ENCODE results near the gene KCNMA1.

KCNMA1 gene

DNA sequence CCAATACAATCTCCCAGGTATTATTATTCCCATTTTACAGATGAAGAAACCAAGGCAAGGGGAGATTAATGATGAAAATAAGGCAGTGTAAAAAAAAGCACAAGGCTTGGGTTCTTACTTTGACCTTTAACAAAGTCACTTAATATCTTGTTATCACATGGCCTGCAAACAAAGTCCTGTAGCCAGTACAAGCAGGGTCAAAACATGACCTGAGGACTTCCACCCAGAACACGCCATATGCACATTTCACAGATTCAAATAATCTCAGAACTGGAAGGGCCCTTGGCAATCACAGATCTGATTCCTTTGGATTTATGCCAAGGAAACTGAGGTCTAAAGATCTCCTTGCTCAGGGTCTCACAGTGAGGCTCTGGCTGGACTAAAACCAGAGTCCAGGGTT lies 162.1 kb downstream of the KCNMA1 start:
- H2BK15ac ChIP-seq (ENCODE audit: low read length): no peak overlapping the region
- H3K23ac ChIP-seq (ENCODE audit: low read depth, low read length, poor library complexity): no peak overlapping the region
- H3K9me3 ChIP-seq (replicated peaks in 1 of 2; ENCODE audit: control insufficient read depth in 2 of 2, insufficient read depth in 1 of 2, low read depth in 1 of 2, low read length in 2 of 2): peaks cover 0 to 6% of the 10 kb centered on the region in 2 donors
- no CpG with 5 or more reads among the region's 1 CpG for WGBS, 2 donors (ENCODE audit: extremely low coverage in 2 of 2, insufficient read length in 2 of 2, insufficient replicate concordance in 1 of 2)
- H2BK120ac ChIP-seq (ENCODE audit: low read depth, low read length): no peak overlapping the region
- H3K18ac ChIP-seq (ENCODE audit: low read length): no peak overlapping the region
- no peak for DNase-seq (ENCODE audit: low spot score)
- no peak overlapping the region for H2AFZ ChIP-seq (ENCODE audit: low read length)
- peaks cover 0 to 4% of the 10 kb centered on the region in 2 donors for H3K36me3 ChIP-seq (replicated peaks in 1 of 2; ENCODE audit: control insufficient read depth in 2 of 2, insufficient read depth in 2 of 2, low read length in 2 of 2)
- no peak overlapping the region for H2AK5ac ChIP-seq (ENCODE audit: low read depth, low read length)
- H3K14ac ChIP-seq (ENCODE audit: low read length): no peak overlapping the region
- H3K4me1 ChIP-seq (ENCODE audit: control insufficient read depth in 2 of 2, insufficient read depth in 1 of 2, low read depth in 1 of 2, low read length in 2 of 2): peaks cover 0 to 10% of the 10 kb centered on the region in 2 donors
- H3K4me2 ChIP-seq (ENCODE audit: insufficient read depth, low read length, poor library complexity, severe bottlenecking): no peak overlapping the region
- no peak overlapping the region for H4K91ac ChIP-seq (ENCODE audit: low read depth, low read length, poor library complexity)
- no peak overlapping the region for H4K8ac ChIP-seq (ENCODE audit: low read depth, low read length)
- peaks cover 3% of the 10 kb centered on the region for H3K79me1 ChIP-seq (ENCODE audit: low read depth, low read length)
- H3K27ac ChIP-seq (replicated peaks; ENCODE audit: low read length): no peak overlapping the region
- no peak overlapping the region for H2BK5ac ChIP-seq (ENCODE audit: low read length)
- no peak overlapping the region for H3K9ac ChIP-seq (ENCODE audit: low read depth, low read length, poor library complexity)
- no peaks in the 10 kb centered on the region for H3K27me3 ChIP-seq (ENCODE audit: control insufficient read depth in 3 of 3, insufficient read depth in 3 of 3, low read depth in 1 of 3, low read length in 3 of 3)
- no peak overlapping the region for H3K4ac ChIP-seq (ENCODE audit: low read length)
- H2BK12ac ChIP-seq (ENCODE audit: low read length): no peak overlapping the region
- H3K4me3 ChIP-seq (ENCODE audit: low read length in 2 of 2): no peak overlapping the region

DNA sequence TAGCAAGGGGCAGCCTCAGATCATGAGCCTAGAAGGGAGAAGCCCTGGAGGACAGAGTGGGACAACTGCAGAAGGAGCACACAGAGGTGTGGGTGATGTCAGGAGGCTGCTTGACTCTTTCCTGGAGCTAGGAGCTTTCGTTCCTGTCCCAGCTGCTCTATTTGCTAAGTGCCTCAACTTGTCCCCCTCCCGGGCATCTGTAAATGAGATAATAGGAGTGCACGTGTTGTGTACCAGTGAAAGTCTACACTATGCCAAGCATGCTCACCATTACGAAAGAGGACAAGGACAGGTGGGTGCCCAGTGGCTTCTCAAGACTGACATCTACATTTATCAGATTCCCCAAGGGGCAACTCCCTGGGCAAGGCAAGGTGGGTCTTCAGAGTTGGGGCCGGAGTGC lies 162.7 kb downstream of the KCNMA1 start:
- H3K9ac ChIP-seq (ENCODE audit: low read depth, low read length, poor library complexity): no peak overlapping the region
- no peak overlapping the region for H2AFZ ChIP-seq (ENCODE audit: low read length)
- no peak overlapping the region for H2BK5ac ChIP-seq (ENCODE audit: low read length)
- no peak overlapping the region for H4K91ac ChIP-seq (ENCODE audit: low read depth, low read length, poor library complexity)
- H2BK12ac ChIP-seq (ENCODE audit: low read length): no peak overlapping the region
- H3K4me1 ChIP-seq (ENCODE audit: control insufficient read depth in 2 of 2, insufficient read depth in 1 of 2, low read depth in 1 of 2, low read length in 2 of 2): peaks cover 0 to 10% of the 10 kb centered on the region in 2 donors
- H3K36me3 ChIP-seq (replicated peaks in 1 of 2; ENCODE audit: control insufficient read depth in 2 of 2, insufficient read depth in 2 of 2, low read length in 2 of 2): peaks cover 0 to 4% of the 10 kb centered on the region in 2 donors
- H2AK5ac ChIP-seq (ENCODE audit: low read depth, low read length): no peak overlapping the region
- no peak overlapping the region for H3K4me2 ChIP-seq (ENCODE audit: insufficient read depth, low read length, poor library complexity, severe bottlenecking)
- H2BK15ac ChIP-seq (ENCODE audit: low read length): no peak overlapping the region
- H3K18ac ChIP-seq (ENCODE audit: low read length): no peak overlapping the region
- no peak overlapping the region for H3K4ac ChIP-seq (ENCODE audit: low read length)
- no peaks in the 10 kb centered on the region for H3K27me3 ChIP-seq (ENCODE audit: control insufficient read depth in 3 of 3, insufficient read depth in 3 of 3, low read depth in 1 of 3, low read length in 3 of 3)
- H3K4me3 ChIP-seq (ENCODE audit: low read length in 2 of 2): no peak overlapping the region
- no peak for DNase-seq (ENCODE audit: low spot score)
- H3K27ac ChIP-seq (replicated peaks; ENCODE audit: low read length): no peak overlapping the region
- WGBS, 2 donors (ENCODE audit: extremely low coverage in 2 of 2, insufficient read length in 2 of 2, insufficient replicate concordance in 1 of 2): no CpG with 5 or more reads among the region's 5 CpGs
- no peak overlapping the region for H2BK120ac ChIP-seq (ENCODE audit: low read depth, low read length)
- no peak overlapping the region for H3K23ac ChIP-seq (ENCODE audit: low read depth, low read length, poor library complexity)
- H3K79me1 ChIP-seq (ENCODE audit: low read depth, low read length): peaks cover 3% of the 10 kb centered on the region
- peaks cover 0 to 6% of the 10 kb centered on the region in 2 donors for H3K9me3 ChIP-seq (replicated peaks in 1 of 2; ENCODE audit: control insufficient read depth in 2 of 2, insufficient read depth in 1 of 2, low read depth in 1 of 2, low read length in 2 of 2)
- no peak overlapping the region for H4K8ac ChIP-seq (ENCODE audit: low read depth, low read length)
- no peak overlapping the region for H3K14ac ChIP-seq (ENCODE audit: low read length)

DNA sequence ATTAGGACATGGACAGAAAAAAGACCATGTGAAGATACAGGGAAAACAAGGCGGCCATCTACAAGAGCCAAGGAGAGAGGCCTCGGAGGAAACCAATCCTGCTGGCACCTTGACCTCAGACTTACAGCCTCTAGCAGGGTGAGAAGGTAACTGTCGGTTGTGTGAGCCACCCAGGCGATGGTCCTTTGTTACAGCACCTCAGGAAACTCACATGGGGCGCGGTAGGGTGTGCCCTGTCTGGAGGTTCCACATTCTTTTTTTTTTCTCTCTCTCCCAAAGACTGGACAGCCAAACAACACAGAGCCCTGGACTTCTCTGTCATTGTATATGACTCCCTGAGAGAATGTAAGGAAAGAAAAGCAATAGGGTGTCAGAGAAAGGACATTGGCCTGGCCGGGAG lies 163.2 kb downstream of the KCNMA1 start:
- H4K8ac ChIP-seq (ENCODE audit: low read depth, low read length): no peak overlapping the region
- H3K36me3 ChIP-seq (replicated peaks in 1 of 2; ENCODE audit: control insufficient read depth in 2 of 2, insufficient read depth in 2 of 2, low read length in 2 of 2): peaks cover 0 to 4% of the 10 kb centered on the region in 2 donors
- no peak overlapping the region for H2BK15ac ChIP-seq (ENCODE audit: low read length)
- no peak overlapping the region for H3K4me3 ChIP-seq (ENCODE audit: low read length in 2 of 2)
- H3K27ac ChIP-seq (replicated peaks; ENCODE audit: low read length): no peak overlapping the region
- DNase-seq (ENCODE audit: low spot score): no peak
- H2AK5ac ChIP-seq (ENCODE audit: low read depth, low read length): no peak overlapping the region
- H2BK120ac ChIP-seq (ENCODE audit: low read depth, low read length): no peak overlapping the region
- no peak overlapping the region for H3K4ac ChIP-seq (ENCODE audit: low read length)
- H3K4me1 ChIP-seq (ENCODE audit: control insufficient read depth in 2 of 2, insufficient read depth in 1 of 2, low read depth in 1 of 2, low read length in 2 of 2): peaks cover 0 to 8% of the 10 kb centered on the region in 2 donors
- no peak overlapping the region for H3K4me2 ChIP-seq (ENCODE audit: insufficient read depth, low read length, poor library complexity, severe bottlenecking)
- no peak overlapping the region for H3K18ac ChIP-seq (ENCODE audit: low read length)
- no peak overlapping the region for H3K14ac ChIP-seq (ENCODE audit: low read length)
- H2AFZ ChIP-seq (ENCODE audit: low read length): no peak overlapping the region
- no peaks in the 10 kb centered on the region for H3K27me3 ChIP-seq (ENCODE audit: control insufficient read depth in 3 of 3, insufficient read depth in 3 of 3, low read depth in 1 of 3, low read length in 3 of 3)
- no peak overlapping the region for H4K91ac ChIP-seq (ENCODE audit: low read depth, low read length, poor library complexity)
- H2BK12ac ChIP-seq (ENCODE audit: low read length): no peak overlapping the region
- peaks cover 0 to 6% of the 10 kb centered on the region in 2 donors for H3K9me3 ChIP-seq (replicated peaks in 1 of 2; ENCODE audit: control insufficient read depth in 2 of 2, insufficient read depth in 1 of 2, low read depth in 1 of 2, low read length in 2 of 2)
- peaks cover 3% of the 10 kb centered on the region for H3K79me1 ChIP-seq (ENCODE audit: low read depth, low read length)
- H3K23ac ChIP-seq (ENCODE audit: low read depth, low read length, poor library complexity): no peak overlapping the region
- no peak overlapping the region for H2BK5ac ChIP-seq (ENCODE audit: low read length)
- WGBS, 2 donors (ENCODE audit: extremely low coverage in 2 of 2, insufficient read length in 2 of 2, insufficient replicate concordance in 1 of 2): no CpG with 5 or more reads among the region's 7 CpGs
- no peak overlapping the region for H3K9ac ChIP-seq (ENCODE audit: low read depth, low read length, poor library complexity)

DNA sequence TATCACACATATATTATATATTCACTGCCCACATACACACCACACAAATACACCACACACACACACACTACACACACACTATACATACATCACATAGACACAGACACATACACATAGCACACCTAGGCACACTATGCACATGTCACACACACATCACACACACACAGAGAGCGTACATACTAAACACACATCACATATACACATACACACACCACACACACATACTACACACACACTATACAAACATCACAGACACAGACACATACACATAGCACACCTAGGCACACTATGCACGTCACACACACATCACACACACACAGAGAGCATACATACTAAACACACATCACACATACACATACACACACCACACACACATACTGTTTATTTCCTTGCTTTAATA lies 165.5 kb downstream of the KCNMA1 start:
- H2AK5ac ChIP-seq (ENCODE audit: low read depth, low read length): no peak overlapping the region
- H2BK120ac ChIP-seq (ENCODE audit: low read depth, low read length): no peak overlapping the region
- H4K91ac ChIP-seq (ENCODE audit: low read depth, low read length, poor library complexity): no peak overlapping the region
- peak overlapping the region in 1 of 2 donors; percentile 37 for H3K4me3 ChIP-seq (ENCODE audit: low read length in 2 of 2)
- H3K36me3 ChIP-seq (replicated peaks in 1 of 2; ENCODE audit: control insufficient read depth in 2 of 2, insufficient read depth in 2 of 2, low read length in 2 of 2): peaks cover 0 to 4% of the 10 kb centered on the region in 2 donors
- no peak overlapping the region for H2AFZ ChIP-seq (ENCODE audit: low read length)
- no peak overlapping the region for H3K23ac ChIP-seq (ENCODE audit: low read depth, low read length, poor library complexity)
- no peak overlapping the region for H2BK15ac ChIP-seq (ENCODE audit: low read length)
- peaks cover 0 to 6% of the 10 kb centered on the region in 2 donors for H3K9me3 ChIP-seq (replicated peaks in 1 of 2; ENCODE audit: control insufficient read depth in 2 of 2, insufficient read depth in 1 of 2, low read depth in 1 of 2, low read length in 2 of 2)
- H3K4me2 ChIP-seq (ENCODE audit: insufficient read depth, low read length, poor library complexity, severe bottlenecking): no peak overlapping the region
- no peak overlapping the region for H2BK5ac ChIP-seq (ENCODE audit: low read length)
- no peak overlapping the region for H3K27ac ChIP-seq (replicated peaks; ENCODE audit: low read length)
- H3K4me1 ChIP-seq (ENCODE audit: control insufficient read depth in 2 of 2, insufficient read depth in 1 of 2, low read depth in 1 of 2, low read length in 2 of 2): peaks cover 0 to 3% of the 10 kb centered on the region in 2 donors
- WGBS, 2 donors (ENCODE audit: extremely low coverage in 2 of 2, insufficient read length in 2 of 2, insufficient replicate concordance in 1 of 2): no CpG with 5 or more reads among the region's 2 CpGs
- no peak overlapping the region for H3K9ac ChIP-seq (ENCODE audit: low read depth, low read length, poor library complexity)
- no peak overlapping the region for H4K8ac ChIP-seq (ENCODE audit: low read depth, low read length)
- no peak overlapping the region for H3K4ac ChIP-seq (ENCODE audit: low read length)
- no peak overlapping the region for H3K14ac ChIP-seq (ENCODE audit: low read length)
- no peak overlapping the region for H2BK12ac ChIP-seq (ENCODE audit: low read length)
- peaks cover 3% of the 10 kb centered on the region for H3K79me1 ChIP-seq (ENCODE audit: low read depth, low read length)
- no peak for DNase-seq (ENCODE audit: low spot score)
- H3K18ac ChIP-seq (ENCODE audit: low read length): no peak overlapping the region
- H3K27me3 ChIP-seq (ENCODE audit: control insufficient read depth in 3 of 3, insufficient read depth in 3 of 3, low read depth in 1 of 3, low read length in 3 of 3): no peaks in the 10 kb centered on the region

Measured in neuronal stem cell (in vitro differentiated cells).